ENCODE results near the gene KRTAP3-3. TPM values are rescaled to one million over a fixed set of nuclear protein-coding genes. Genes with fewer than 3 reads are reported as not detected.
"Not testable (repeated sequence)": the region's sequence is repeated elsewhere in the genome, so short reads cannot be mapped to it uniquely, and the experiment has no call there.

Gene KRTAP3-3
- total RNA-seq, result not detected
- total RNA-seq (2013), result not detected

GRCh38 chr17:40993839-40994238 lies at the start of gene KRTAP3-3:
Gene KRTAP3-3 (minus strand): TSS chr17:40994164. CDS start chr17:40994097, 67 bp downstream.
- Mint-ChIP-seq H3K4me1 (no peaks in the 10 kb centered on the region), H3K9me3 (no peaks in the 10 kb centered on the region), H3K4me3 (no peak within 1 kb of the TSS), H3K36me3 (no peaks in the 10 kb centered on the region), H3K27ac (no peak within 1 kb of the TSS), H3K27me3 (ENCODE audit: low read depth in 2 of 2) (peaks cover 38 to 77% of the 10 kb centered on the region in 2 donors)
- 56% methylated on average over 4 of the region's 4 CpGs for WGBS (ENCODE audit: insufficient coverage)
- H3K4me3 ChIP-seq (ENCODE audit: low read length), result no peak within 1 kb of the TSS
- H3K27ac ChIP-seq (ENCODE audit: low read length), result no peak within 1 kb of the TSS
- intact Hi-C loops (cut with micrococcal nuclease), result no loop called here
- TF ChIP-seq CTCF (IDR thresholded peaks at IDR 0.05), result no peak
- H3K36me3 ChIP-seq (ENCODE audit: control insufficient read depth, insufficient read depth, low read length), result no peaks in the 10 kb centered on the region
- H3K4me1 ChIP-seq (ENCODE audit: control insufficient read depth, insufficient read depth, low read length), result no peaks in the 10 kb centered on the region
- DNase-seq (no peak), ATAC-seq (no peak)
- H3K27me3 ChIP-seq (ENCODE audit: control insufficient read depth, insufficient read depth, low read length), result peaks cover 15% of the 10 kb centered on the region
- no peaks in the 10 kb centered on the region for H3K9me3 ChIP-seq (ENCODE audit: control insufficient read depth, insufficient read depth, low read length)

- no CpG with 5 or more reads among the region's 1 CpG for WGBS (ENCODE audit: insufficient coverage)
- H3K36me3 Mint-ChIP-seq, result no peaks in the 10 kb centered on the region
- ATAC-seq (no peak), DNase-seq (no peak)
- no peak overlapping the region for H3K27ac Mint-ChIP-seq
- Histone ChIP-seq H3K27me3 (ENCODE audit: control insufficient read depth, insufficient read depth, low read length) (peaks cover 4% of the 10 kb centered on the region), H3K4me3 (ENCODE audit: low read length) (no peak overlapping the region), H3K4me1 (ENCODE audit: control insufficient read depth, insufficient read depth, low read length) (no peaks in the 10 kb centered on the region), H3K9me3 (ENCODE audit: control insufficient read depth, insufficient read depth, low read length) (no peaks in the 10 kb centered on the region), H3K27ac (ENCODE audit: low read length) (no peak overlapping the region), H3K36me3 (ENCODE audit: control insufficient read depth, insufficient read depth, low read length) (no peaks in the 10 kb centered on the region)
- no peak for TF ChIP-seq CTCF (IDR thresholded peaks at IDR 0.05)
- H3K4me3 Mint-ChIP-seq, result no peak overlapping the region
- H3K9me3 Mint-ChIP-seq, result no peaks in the 10 kb centered on the region
- H3K4me1 Mint-ChIP-seq, result no peaks in the 10 kb centered on the region
- peaks cover 19 to 34% of the 10 kb centered on the region in 2 donors for H3K27me3 Mint-ChIP-seq (ENCODE audit: low read depth in 2 of 2)
- intact Hi-C loops (cut with micrococcal nuclease), result no loop called here
Measured at GRCh38 chr17:41042953-41043352, 49.0 kb upstream of the KRTAP3-3 start.

GRCh38 chr17:41040783-41041571 lies 47.0 kb upstream of the KRTAP3-3 start, which contains the start of gene KRTAP1-1:
Gene KRTAP1-1 (minus strand): TSS chr17:41041450. CDS start chr17:41041397, 53 bp downstream.
- H3K4me3 ChIP-seq (ENCODE audit: low read length); H3K36me3 Mint-ChIP-seq; H3K4me1 Mint-ChIP-seq; H3K27ac ChIP-seq (ENCODE audit: low read length); H3K27me3 ChIP-seq (ENCODE audit: control insufficient read depth, insufficient read depth, low read length); intact Hi-C loops (cut with micrococcal nuclease); H3K36me3 ChIP-seq (ENCODE audit: control insufficient read depth, insufficient read depth, low read length); H3K4me1 ChIP-seq (ENCODE audit: control insufficient read depth, insufficient read depth, low read length); H3K27ac Mint-ChIP-seq; ATAC-seq; H3K4me3 Mint-ChIP-seq; H3K9me3 Mint-ChIP-seq; DNase-seq; H3K9me3 ChIP-seq (ENCODE audit: control insufficient read depth, insufficient read depth, low read length): not testable (repeated sequence)
- peaks cover 11 to 34% of the 10 kb centered on the region in 2 donors for H3K27me3 Mint-ChIP-seq (ENCODE audit: low read depth in 2 of 2)
- WGBS (ENCODE audit: insufficient coverage), result 82% methylated on average over 14 of the region's 14 CpGs

GRCh38 chr17:41037853-41038350 lies 43.9 kb upstream of the KRTAP3-3 start:
- no peak overlapping the region for H3K27ac Mint-ChIP-seq
- no peaks in the 10 kb centered on the region for H3K9me3 ChIP-seq (ENCODE audit: control insufficient read depth, insufficient read depth, low read length)
- no peaks in the 10 kb centered on the region for H3K4me1 Mint-ChIP-seq
- no peak for ATAC-seq
- TF ChIP-seq CTCF (IDR thresholded peaks at IDR 0.05), result no peak
- WGBS (ENCODE audit: insufficient coverage), result 88% methylated on average over 2 of the region's 2 CpGs
- H3K4me3 Mint-ChIP-seq, result no peak overlapping the region
- H3K9me3 Mint-ChIP-seq, result no peaks in the 10 kb centered on the region
- no peaks in the 10 kb centered on the region for H3K4me1 ChIP-seq (ENCODE audit: control insufficient read depth, insufficient read depth, low read length)
- no peak for DNase-seq
- peaks cover 9 to 36% of the 10 kb centered on the region in 2 donors for H3K27me3 Mint-ChIP-seq (ENCODE audit: low read depth in 2 of 2)
- no peaks in the 10 kb centered on the region for H3K36me3 Mint-ChIP-seq
- H3K27ac ChIP-seq (ENCODE audit: low read length), result no peak overlapping the region
- no peaks in the 10 kb centered on the region for H3K36me3 ChIP-seq (ENCODE audit: control insufficient read depth, insufficient read depth, low read length)
- peaks cover 8% of the 10 kb centered on the region for H3K27me3 ChIP-seq (ENCODE audit: control insufficient read depth, insufficient read depth, low read length)
- intact Hi-C loops (cut with micrococcal nuclease), result no loop called here
- no peak overlapping the region for H3K4me3 ChIP-seq (ENCODE audit: low read length)

GRCh38 chr17:41034346-41034935 lies 40.5 kb upstream of the KRTAP3-3 start, which contains the start of gene KRTAP1-3:
Gene KRTAP1-3 (minus strand): TSS chr17:41034874. CDS start chr17:41034821, 53 bp downstream.
- H3K27ac Mint-ChIP-seq; H3K9me3 ChIP-seq (ENCODE audit: control insufficient read depth, insufficient read depth, low read length); H3K9me3 Mint-ChIP-seq; ATAC-seq; intact Hi-C loops (cut with micrococcal nuclease); H3K4me1 Mint-ChIP-seq; H3K27ac ChIP-seq (ENCODE audit: low read length); H3K4me3 ChIP-seq (ENCODE audit: low read length); H3K27me3 ChIP-seq (ENCODE audit: control insufficient read depth, insufficient read depth, low read length); H3K36me3 ChIP-seq (ENCODE audit: control insufficient read depth, insufficient read depth, low read length); H3K36me3 Mint-ChIP-seq; DNase-seq; H3K4me3 Mint-ChIP-seq; H3K4me1 ChIP-seq (ENCODE audit: control insufficient read depth, insufficient read depth, low read length): not testable (repeated sequence)
- peaks cover 13 to 36% of the 10 kb centered on the region in 2 donors for H3K27me3 Mint-ChIP-seq (ENCODE audit: low read depth in 2 of 2)
- WGBS (ENCODE audit: insufficient coverage), result 87% methylated on average over 9 of the region's 10 CpGs
